Naive thymus-derived CD4-positive, alpha-beta T cell (primary cell): ENCODE results near the gene FRMD1. TPM values are rescaled to one million over a fixed set of nuclear protein-coding genes. Genes with fewer than 3 reads are reported as not detected.

Source experiments
- ATAC-seq: fragments of 150-1000 bp; cut with Tn5 transposase; 2 replicates; pipeline ENCODE4 v1.10.0; 2021; ENCODE audit warnings: mild to moderate bottlenecking, moderate library complexity
- CTCF ChIA-PET: fragments of 350-600 bp; sonication (Branson Sonifier 250); formaldehyde crosslinking; loops from one replicate; lab custom pipeline; 2021; ENCODE audit warnings: antibody characterized with exemption; lab: Charles Lee
- POLR2A ChIA-PET: fragments of 350-600 bp; sonication (Branson Sonifier 250); formaldehyde crosslinking; loops from one replicate; lab custom pipeline; 2021; ENCODE audit warnings: antibody characterized with exemption, inconsistent platforms; lab: Charles Lee
- DNase-seq, 9 donors: peaks; one replicate each; pipeline versions ENCODE4 v3.0.0 to v3.0.0-alpha.2; 2020 to 2022; ENCODE audit warnings: mixed read lengths in 1 of 9
- H3K27ac ChIP-seq: one replicate; pipeline ENCODE4 v1.7.0; 2013; ENCODE audit warnings: mild to moderate bottlenecking, low read depth, low read length, moderate library complexity
- H3K27me3 ChIP-seq, 2 donors: one replicate each; pipeline ENCODE4 v1.7.0; 2013; ENCODE audit warnings: low read length in 2 of 2, mild to moderate bottlenecking in 2 of 2, moderate library complexity in 2 of 2; ENCODE audit not compliant: control insufficient read depth in 2 of 2, insufficient read depth in 2 of 2
- H3K36me3 ChIP-seq, 3 experiments: 1 replicate in 2 of 3; 2 replicates in 1 of 3; pipeline ENCODE4 v1.7.0; 2013; ENCODE audit warnings: low read length in 3 of 3, mild to moderate bottlenecking in 3 of 3, moderate library complexity in 1 of 3; ENCODE audit not compliant: insufficient read depth in 3 of 3, control insufficient read depth in 2 of 3
- H3K4me1 ChIP-seq, 2 donors: one replicate each; pipeline ENCODE4 v1.7.0; 2013; ENCODE audit warnings: low read length in 2 of 2, mild to moderate bottlenecking in 2 of 2, moderate library complexity in 1 of 2; ENCODE audit not compliant: control insufficient read depth in 2 of 2, insufficient read depth in 2 of 2
- H3K4me3 ChIP-seq: 2 replicates; pipeline ENCODE4 v1.7.0; 2013; ENCODE audit warnings: mild to moderate bottlenecking, low read length
- H3K9me3 ChIP-seq, 3 experiments: 1 replicate in 2 of 3; 2 replicates in 1 of 3; pipeline ENCODE4 v1.7.0; 2013; ENCODE audit warnings: low read length in 3 of 3; ENCODE audit not compliant: control insufficient read depth in 2 of 3
- H3K27ac Mint-ChIP-seq, 9 donors: one replicate each; pipeline ENCODE4 v1.8.0; 2020 to 2022; ENCODE audit warnings: mixed read lengths in 9 of 9, mild to moderate bottlenecking in 8 of 9, moderate library complexity in 5 of 9, inconsistent platforms in 2 of 9
- H3K27me3 Mint-ChIP-seq, 5 donors: one replicate each; pipeline ENCODE4 v1.8.0; 2021 to 2022; ENCODE audit warnings: mixed read lengths in 5 of 5, mild to moderate bottlenecking in 1 of 5
- H3K36me3 Mint-ChIP-seq, 5 donors: one replicate each; pipeline ENCODE4 v1.8.0; 2020 to 2022; ENCODE audit warnings: mixed read lengths in 5 of 5, mild to moderate bottlenecking in 3 of 5, inconsistent platforms in 1 of 5
- H3K4me1 Mint-ChIP-seq, 7 donors: one replicate each; pipeline ENCODE4 v1.8.0; 2020 to 2022; ENCODE audit warnings: mixed read lengths in 7 of 7, mild to moderate bottlenecking in 3 of 7, inconsistent platforms in 1 of 7
- H3K4me3 Mint-ChIP-seq, 10 donors: one replicate each; pipeline ENCODE4 v1.8.0; 2020 to 2022; ENCODE audit warnings: mild to moderate bottlenecking in 10 of 10, mixed read lengths in 10 of 10, moderate library complexity in 6 of 10, inconsistent platforms in 2 of 10
- H3K9me3 Mint-ChIP-seq, 11 donors: one replicate each; pipeline ENCODE4 v1.8.0; 2020 to 2022; ENCODE audit warnings: mixed read lengths in 11 of 11, mild to moderate bottlenecking in 4 of 11, inconsistent platforms in 1 of 11, moderate library complexity in 1 of 11
- intact Hi-C, 2 donors: fragments of 100-400 bp; cut with micrococcal nuclease; formaldehyde crosslinking; loops; one replicate each; pipeline ENCODE4 v1.15.1; 2023
- polyA plus RNA-seq, 2 donors: library from polyadenylated mRNA; unstranded; fragments of 300-500 nt; fragmentation: Illumina TruSeq; gene quantifications; one replicate each; pipeline ENCODE4 v1.2.3, GENCODE V29; 2021
- total RNA-seq, 6 experiments: library from RNA in 5 of 6; stranded (reverse) in 5 of 6; gene quantifications; 1 replicate in 5 of 6; 2 replicates in 1 of 6; pipeline ENCODE4 v1.2.3 and lab custom pipeline; 2021 to 2026

Gene FRMD1
- total and polyA plus RNA-seq, 7 experiments from 2014 or later, result not detected

DNA sequence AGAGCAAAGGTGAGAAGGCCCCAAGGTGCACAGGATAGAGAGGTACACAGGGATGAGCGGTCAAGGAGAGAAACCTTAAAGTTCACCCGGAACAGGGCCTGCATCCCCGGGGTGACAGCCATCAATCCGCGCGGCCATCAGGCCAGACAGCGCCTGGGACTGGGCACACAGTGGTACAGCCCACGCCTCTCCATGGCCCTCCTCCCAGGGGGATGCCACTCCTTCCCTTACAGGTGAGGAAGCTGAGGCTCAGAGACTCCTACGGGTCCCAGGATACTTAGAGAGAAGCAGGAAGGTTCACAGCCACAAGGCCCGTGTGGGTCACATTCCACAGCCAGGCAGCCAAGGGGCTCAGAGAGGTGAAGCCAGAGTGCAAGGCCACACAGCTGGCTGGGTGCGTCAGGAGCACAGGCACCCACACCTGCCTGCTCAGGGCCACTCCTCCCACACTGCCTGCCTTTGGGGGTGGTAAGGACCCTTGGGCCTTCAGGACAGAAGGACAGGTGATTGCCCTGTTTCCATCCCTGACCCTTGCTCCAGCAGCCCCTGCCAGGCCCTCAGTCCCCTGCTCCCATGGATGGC, 14.7 kb downstream of the FRMD1 start:
- ATAC-seq (no peak), DNase-seq (no peak)
- Histone ChIP-seq H3K9me3 (no peaks in the 10 kb centered on the region), H3K36me3 (no peaks in the 10 kb centered on the region), H3K27me3 (no peaks in the 10 kb centered on the region), H3K4me3 (no peak overlapping the region), H3K4me1 (no peaks in the 10 kb centered on the region), H3K27ac (no peak overlapping the region)
- H3K9me3 Mint-ChIP-seq, result peaks cover 0 to 2% (median 0%) of the 10 kb centered on the region in 11 donors
- no peak overlapping the region for H3K4me3 Mint-ChIP-seq
- ChIA-PET CTCF (no interaction called here), POLR2A (no interaction called here)
- no peaks in the 10 kb centered on the region for H3K27me3 Mint-ChIP-seq
- intact Hi-C loops, result no loop called here
- no peaks in the 10 kb centered on the region for H3K4me1 Mint-ChIP-seq
- no peaks in the 10 kb centered on the region for H3K36me3 Mint-ChIP-seq
- no peak overlapping the region for H3K27ac Mint-ChIP-seq

- ChIA-PET CTCF (no interaction called here), POLR2A (no interaction called here)
- H3K4me1 ChIP-seq, result no peaks in the 10 kb centered on the region
- intact Hi-C loops, result no loop called here
- ATAC-seq (no peak), DNase-seq (no peak)
- H3K27ac ChIP-seq, result no peak overlapping the region
- Mint-ChIP-seq H3K36me3 (no peaks in the 10 kb centered on the region), H3K9me3 (peaks cover 0 to 2% (median 0%) of the 10 kb centered on the region in 11 donors), H3K27me3 (no peaks in the 10 kb centered on the region), H3K4me1 (no peaks in the 10 kb centered on the region), H3K27ac (no peak overlapping the region), H3K4me3 (no peak overlapping the region)
- no peaks in the 10 kb centered on the region for H3K36me3 ChIP-seq
- no peaks in the 10 kb centered on the region for H3K9me3 ChIP-seq
- no peaks in the 10 kb centered on the region for H3K27me3 ChIP-seq
- no peak overlapping the region for H3K4me3 ChIP-seq
Measured at GRCh38 chr6:168063431-168063830, 15.6 kb downstream of the FRMD1 start.

DNA sequence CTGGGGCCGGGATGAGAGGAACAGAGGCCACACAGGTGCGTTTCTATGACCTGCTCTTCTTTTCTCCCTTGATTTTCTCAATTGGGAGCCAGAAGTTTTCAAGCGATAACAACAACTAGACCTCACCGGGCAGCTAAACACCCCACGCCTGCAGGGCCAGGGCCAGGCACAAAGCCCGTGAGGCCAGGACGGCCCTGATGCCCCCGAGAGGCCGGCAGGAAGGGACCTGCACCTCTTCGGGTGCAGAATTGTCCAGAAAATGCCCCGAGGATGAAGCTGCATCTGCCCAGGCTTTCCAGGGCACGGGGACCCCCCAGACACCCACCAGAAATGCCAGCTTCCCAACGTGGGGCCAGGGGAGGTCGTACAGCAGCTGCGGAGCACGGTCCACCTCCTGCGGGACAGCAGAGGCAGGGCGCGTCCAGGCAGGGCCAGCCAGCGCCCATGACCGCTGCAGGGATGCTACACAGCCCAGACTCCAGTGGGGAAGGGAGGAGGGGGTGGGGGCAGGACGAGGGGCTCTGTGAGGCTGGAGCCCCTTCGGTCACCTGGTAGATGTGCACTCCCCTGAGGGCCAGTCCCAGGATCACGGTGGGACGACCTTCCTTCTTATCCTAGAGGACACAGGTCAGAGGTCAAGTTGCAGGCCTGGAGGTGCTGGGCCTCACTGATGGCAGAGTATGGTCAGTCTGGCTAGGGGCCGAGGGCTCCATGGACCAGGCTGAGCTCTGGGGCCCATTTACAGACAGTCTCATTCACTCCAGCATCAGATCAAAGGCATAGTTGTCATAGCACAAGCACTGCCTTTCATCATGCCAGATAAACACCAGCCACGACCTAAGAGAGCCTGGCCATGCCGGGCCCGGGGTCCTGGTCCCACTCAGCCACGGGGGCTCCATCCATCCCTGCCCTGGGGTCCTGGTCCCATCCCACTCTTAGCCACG, 16.4 kb downstream of the FRMD1 start:
- Mint-ChIP-seq H3K27ac (no peak overlapping the region), H3K36me3 (no peaks in the 10 kb centered on the region), H3K27me3 (no peaks in the 10 kb centered on the region), H3K4me1 (no peaks in the 10 kb centered on the region), H3K9me3 (peaks cover 0 to 2% (median 0%) of the 10 kb centered on the region in 11 donors), H3K4me3 (no peak overlapping the region)
- H3K4me1 ChIP-seq, result no peaks in the 10 kb centered on the region
- intact Hi-C loops, result no loop called here
- CTCF ChIA-PET, result no interaction called here
- no peaks in the 10 kb centered on the region for H3K27me3 ChIP-seq
- H3K4me3 ChIP-seq, result no peak overlapping the region
- no peaks in the 10 kb centered on the region for H3K9me3 ChIP-seq
- no peak for ATAC-seq
- H3K27ac ChIP-seq, result no peak overlapping the region
- DNase-seq, result no peak
- POLR2A ChIA-PET, result no interaction called here
- no peaks in the 10 kb centered on the region for H3K36me3 ChIP-seq

GRCh38 chr6:168061269-168062210, 17.5 kb downstream of the FRMD1 start:
- H3K27ac ChIP-seq, result no peak overlapping the region
- H3K4me1 Mint-ChIP-seq, result no peaks in the 10 kb centered on the region
- DNase-seq (no peak), ATAC-seq (no peak)
- ChIA-PET CTCF (no interaction called here), POLR2A (no interaction called here)
- H3K4me3 ChIP-seq, result no peak overlapping the region
- intact Hi-C loops, result no loop called here
- H3K9me3 ChIP-seq, result no peaks in the 10 kb centered on the region
- no peaks in the 10 kb centered on the region for H3K4me1 ChIP-seq
- H3K27ac Mint-ChIP-seq, result no peak overlapping the region
- H3K27me3 Mint-ChIP-seq, result no peaks in the 10 kb centered on the region
- H3K36me3 ChIP-seq, result no peaks in the 10 kb centered on the region
- peaks cover 0 to 2% (median 0%) of the 10 kb centered on the region in 11 donors for H3K9me3 Mint-ChIP-seq
- no peak overlapping the region for H3K4me3 Mint-ChIP-seq
- no peaks in the 10 kb centered on the region for H3K36me3 Mint-ChIP-seq
- H3K27me3 ChIP-seq, result no peaks in the 10 kb centered on the region

DNA sequence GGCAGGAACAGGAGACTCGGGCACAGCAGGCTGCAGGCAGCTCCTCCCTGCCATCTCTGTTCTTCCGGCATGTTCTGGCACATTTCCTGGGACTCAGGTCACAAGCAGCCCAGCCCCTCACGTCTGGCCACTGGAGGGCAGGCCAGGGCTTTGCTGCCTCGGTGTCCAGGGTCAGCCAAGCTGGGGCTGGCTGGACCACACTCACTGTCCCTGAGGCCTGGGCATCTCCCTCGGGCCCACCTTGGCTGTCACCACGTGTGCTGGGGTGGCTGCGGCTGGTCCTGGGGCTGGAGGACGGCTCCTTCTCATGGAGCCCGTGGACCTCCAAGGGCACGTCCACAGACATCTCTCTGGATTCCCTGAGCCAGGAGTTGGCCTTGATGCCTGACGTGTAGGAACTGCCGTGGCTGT, 18.5 kb downstream of the FRMD1 start:
- Mint-ChIP-seq H3K4me3 (no peak overlapping the region), H3K27me3 (no peaks in the 10 kb centered on the region), H3K27ac (no peak overlapping the region), H3K4me1 (no peaks in the 10 kb centered on the region), H3K9me3 (peaks cover 0 to 2% (median 0%) of the 10 kb centered on the region in 11 donors), H3K36me3 (no peaks in the 10 kb centered on the region)
- intact Hi-C loops, result no loop called here
- Histone ChIP-seq H3K27ac (no peak overlapping the region), H3K4me3 (no peak overlapping the region), H3K9me3 (no peaks in the 10 kb centered on the region), H3K36me3 (no peaks in the 10 kb centered on the region), H3K4me1 (no peaks in the 10 kb centered on the region), H3K27me3 (no peaks in the 10 kb centered on the region)
- DNase-seq (no peak), ATAC-seq (no peak)
- ChIA-PET CTCF (interaction anchor here (0.6 kb wide), 1 partner anchor 15 kb away, joined by 5 read pairs; no protein-coding TSS in a partner anchor), POLR2A (no interaction called here)

- H3K27me3 ChIP-seq, result no peaks in the 10 kb centered on the region
- Mint-ChIP-seq H3K4me3 (no peak overlapping the region), H3K4me1 (no peaks in the 10 kb centered on the region), H3K9me3 (no peaks in the 10 kb centered on the region), H3K27ac (no peak overlapping the region), H3K36me3 (no peaks in the 10 kb centered on the region), H3K27me3 (no peaks in the 10 kb centered on the region)
- intact Hi-C loops, result no loop called here
- CTCF ChIA-PET, result no interaction called here
- no peaks in the 10 kb centered on the region for H3K36me3 ChIP-seq
- DNase-seq (no peak), ATAC-seq (no peak)
- H3K4me3 ChIP-seq, result no peak overlapping the region
- H3K27ac ChIP-seq, result no peak overlapping the region
- no peaks in the 10 kb centered on the region for H3K4me1 ChIP-seq
- H3K9me3 ChIP-seq, result no peaks in the 10 kb centered on the region
- POLR2A ChIA-PET, result no interaction called here
Measured at GRCh38 chr6:168058691-168059551, 20.1 kb downstream of the FRMD1 start.
